H1 (cell line): ENCODE results near the gene GPRIN1. TPM values are rescaled to one million over a fixed set of nuclear protein-coding genes. Genes with fewer than 3 reads are reported as not detected.

Experiments used
- BRCA1 ChIP-seq: IDR thresholded peaks from 2 replicates; pipeline ENCODE4 v1.6.1; 2012; ENCODE audit warnings: low read depth, low read length, improper control_type of control experiment
- GABPA ChIP-seq: IDR thresholded peaks from 2 replicates; pipeline ENCODE4 v1.6.1; 2011; ENCODE audit warnings: mild to moderate bottlenecking, low read length, moderate library complexity, borderline replicate concordance; ENCODE audit not compliant: insufficient read depth
- polyA plus RNA-seq, 7 experiments: library from polyadenylated mRNA; depleted of rRNA in 3 of 7; stranded (reverse) in 5 of 7; unstranded in 2 of 7; fragments of >200 nt in 5 of 7; fragments of 200-250 nt in 2 of 7; gene quantifications; 1 replicate in 5 of 7; 2 replicates in 1 of 7; 4 replicates in 1 of 7; pipeline versions ENCODE4 v1.2.1 to v1.2.3, GENCODE V29; 2011 to 2013; ENCODE audit warnings: missing spikeins in 2 of 7, mixed read lengths in 2 of 7
- total RNA-seq: library from RNA; stranded (reverse); fragmentation: NEBNext Ultra II Directional; extraction: Animal tissue kit (Norgen Biotek cat#: 25700); gene quantifications from 2 replicates; pipeline ENCODE4 v1.2.1, GENCODE V29; 2021

GPRIN1 gene
- total and polyA plus RNA-seq, 2 of the 8 experiments (the other 6 are each of a cell fraction or from before 2014, with no cell fraction given) = 3.3 to 12.0 TPM

GRCh38 chr5:176644294-176644693 is 34.3 kb upstream of the GPRIN1 start (continued):
- no peak for TF ChIP-seq BRCA1
- no peak for TF ChIP-seq GABPA
